ENCODE results near the gene CDS2. TPM values are rescaled to one million over a fixed set of nuclear protein-coding genes. Genes with fewer than 3 reads are reported as not detected.

Gene CDS2
- total and polyA plus RNA-seq, 10 of the 15 experiments (the other 5 are each of a cell fraction or from before 2014, with no cell fraction given): 11.5 to 94.7 (median 23.1) TPM

- DNase-seq (ENCODE audit: low read depth, low spot score): no peak
- Histone ChIP-seq H4K20me1 (ENCODE audit: control insufficient read depth, insufficient read depth) (no peaks in the 10 kb centered on the region; the same call in 1 of the 2 replicates), H3K9ac (ENCODE audit: control insufficient read depth, insufficient read depth, low read length) (peak overlapping the region; percentile 17), H3K27ac (ENCODE audit: control insufficient read depth, insufficient read depth) (peak overlapping the region; percentile 51), H3K36me3 (ENCODE audit: control insufficient read depth in 2 of 2, insufficient read depth in 2 of 2, low read length in 1 of 2) (peaks cover 4 to 5% of the 10 kb centered on the region in 2 experiments; a peak in 2 of 4 replicates), H3K4me2 (ENCODE audit: control insufficient read depth, insufficient read depth) (peak overlapping the region; percentile 32), H2AFZ (ENCODE audit: control insufficient read depth, low read depth, low read length) (no peak overlapping the region), H3K4me3 (peak overlapping the region; percentile 33; the same call in 1 of the 2 replicates), H3K79me2 (ENCODE audit: control insufficient read depth, insufficient read depth, low read length) (peaks cover 12% of the 10 kb centered on the region), H3K27me3 (replicated peaks in 1 of 2; ENCODE audit: control insufficient read depth in 2 of 2, insufficient read depth in 2 of 2, low read length in 1 of 2) (no peaks in the 10 kb centered on the region), H3K9me3 (replicated peaks; ENCODE audit: control insufficient read depth, insufficient read depth, low read length) (no peaks in the 10 kb centered on the region), H3K4me1 (ENCODE audit: control insufficient read depth, insufficient read depth, low read length) (peaks cover 56% of the 10 kb centered on the region)
- CTCF ChIA-PET: interaction anchor here (1.0 to 8.4 kb wide), 4 partner anchors 21 to 51 kb away, joined by 3 to 56 read pairs (median 11); partner anchors contain the start of genes CDS2 and PCNA
- SMC1A ChIA-PET (ENCODE audit: uncharacterized antibody, unreplicated experiment): interaction anchor here (1.2 to 6.7 kb wide), 3 partner anchors 9 to 44 kb away, joined by 3 to 64 read pairs (median 3); partner anchors contain the start of gene CDS2
- BruUV-seq (replicated peaks): no TSS peak
- in situ Hi-C loops (cut with MboI) (no loop called here), intact Hi-C loops (cut with micrococcal nuclease; ENCODE audit: unreplicated experiment) (loop anchor here (2.0 kb wide), 1 partner anchor 44 kb away; the partner anchor contains the start of gene CDS2)
- 65% methylated on average over 14 of the region's 14 CpGs for WGBS (ENCODE audit: insufficient coverage, insufficient replicate concordance, low lambda C conversion rate, missing lambda C conversion rate)
- POLR2A ChIA-PET: interaction anchor here (1.8 kb wide), 1 partner anchor 45 kb away, joined by 7 read pairs; the partner anchor contains the start of gene CDS2
- ATAC-seq: no peak
- TF ChIP-seq ZNF622 (IDR thresholded peaks at IDR 0.05) (no peak), TAF1 (IDR thresholded peaks at IDR 0.05; ENCODE audit: borderline replicate concordance, low read depth, low read length) (no peak), SKIL (IDR thresholded peaks at IDR 0.05; ENCODE audit: low read depth, poor library complexity, severe bottlenecking) (no peak), IKZF1 (conservative IDR thresholded peaks at IDR 0.05) (no peak)
- no peak for FAIRE-seq
- RAD21 ChIA-PET (ENCODE audit: unreplicated experiment): interaction anchor here (0.7 to 5.3 kb wide), 3 partner anchors 21 to 45 kb away, joined by 3 to 54 read pairs (median 9); partner anchors contain the start of gene CDS2
Observed at GRCh38 chr20:5171064-5171789, 44.4 kb downstream of the CDS2 start.

Data from GM12878 (cell line).